Measurements from ENCODE around the gene MPZL3. TPM values are rescaled to one million over a fixed set of nuclear protein-coding genes. Genes with fewer than 3 reads are reported as not detected.

MPZL3 gene
- total RNA-seq, 4 donors from 2014 or later = 17.4 to 44.4 (median 32.4) TPM

- H3K27ac ChIP-seq = peak within 1 kb of the TSS in 3 of 4 donors; percentile 12 to 58 (median 35)
- TF ChIP-seq POLR2A (IDR thresholded peaks at IDR 0.05) (peak in 2 of 4 donors; percentile 28 to 70), CTCF (IDR thresholded peaks at IDR 0.05) (no peak)
- no peaks in the 10 kb centered on the region for H3K9me3 ChIP-seq
- H3K36me3 ChIP-seq = peaks cover 0 to 12% (median 0%) of the 10 kb centered on the region in 3 donors
- H3K4me3 ChIP-seq = peak within 1 kb of the TSS in 3 of 4 donors; percentile 8 to 40 (median 22)
- DNase-seq = no peak
- H3K27me3 ChIP-seq = peaks cover 0 to 14% (median 0%) of the 10 kb centered on the region in 4 donors
- WGBS, 2 donors = 56 to 58% methylated on average over 6 of the region's 6 CpGs
- intact Hi-C loops (cut with DNase I) = no loop called here
- H3K4me1 ChIP-seq = no peaks in the 10 kb centered on the region
Measured at GRCh38 chr11:118224511-118225188, 27.5 kb downstream of the MPZL3 start, which contains the start of gene JAML. Gene JAML, minus strand, starts transcription at chr11:118225011. Its CDS starts 10,145 bp downstream, at chr11:118214866.

GRCh38 chr11:118223992-118224391, 28.2 kb downstream of the MPZL3 start:
- Histone ChIP-seq H3K36me3 (peaks cover 0 to 12% (median 0%) of the 10 kb centered on the region in 3 donors), H3K27me3 (peaks cover 0 to 17% (median 0%) of the 10 kb centered on the region in 4 donors), H3K27ac (peak overlapping the region in 3 of 4 donors; percentile 9 to 58 (median 12)), H3K9me3 (no peaks in the 10 kb centered on the region), H3K4me3 (peak overlapping the region in 3 of 4 donors; percentile 8 to 40 (median 22)), H3K4me1 (no peaks in the 10 kb centered on the region)
- 83 to 84% methylated on average over 6 of the region's 6 CpGs for WGBS, 2 donors
- TF ChIP-seq POLR2A (IDR thresholded peaks at IDR 0.05) = peak in 1 of 4 donors; percentile 7
- no peak for TF ChIP-seq CTCF (IDR thresholded peaks at IDR 0.05)
- no peak for DNase-seq
- intact Hi-C loops (cut with DNase I) = no loop called here

- H3K36me3 ChIP-seq = peaks cover 0 to 12% (median 0%) of the 10 kb centered on the region in 3 donors
- no peak for DNase-seq
- no peaks in the 10 kb centered on the region for H3K4me1 ChIP-seq
- peak overlapping the region in 3 of 4 donors; percentile 8 to 40 (median 22) for H3K4me3 ChIP-seq
- H3K27me3 ChIP-seq = peaks cover 0 to 17% (median 0%) of the 10 kb centered on the region in 4 donors
- TF ChIP-seq POLR2A (IDR thresholded peaks at IDR 0.05) (no peak), CTCF (IDR thresholded peaks at IDR 0.05) (no peak)
- H3K9me3 ChIP-seq = no peaks in the 10 kb centered on the region
- WGBS, 2 donors = 66 to 75% methylated on average over 2 of the region's 2 CpGs
- H3K27ac ChIP-seq = peak overlapping the region in 3 of 4 donors; percentile 9 to 58 (median 12)
- intact Hi-C loops (cut with DNase I) = no loop called here
Measured at GRCh38 chr11:118223570-118223969, 28.6 kb downstream of the MPZL3 start.

GRCh38 chr11:118222437-118222836, 29.7 kb downstream of the MPZL3 start:
- no peak for TF ChIP-seq POLR2A (IDR thresholded peaks at IDR 0.05)
- TF ChIP-seq CTCF (IDR thresholded peaks at IDR 0.05) = no peak
- no peak overlapping the region for H3K4me3 ChIP-seq

GRCh38 chr11:118221419-118221818, 30.7 kb downstream of the MPZL3 start:
- TF ChIP-seq POLR2A (IDR thresholded peaks at IDR 0.05) = no peak
- TF ChIP-seq CTCF (IDR thresholded peaks at IDR 0.05) = no peak
- Histone ChIP-seq H3K27me3 (peaks cover 0 to 17% (median 0%) of the 10 kb centered on the region in 4 donors), H3K4me3 (no peak overlapping the region), H3K4me1 (peaks cover 0 to under 1% (median 0%) of the 10 kb centered on the region in 3 donors), H3K36me3 (peaks cover 0 to under 1% (median 0%) of the 10 kb centered on the region in 3 donors), H3K27ac (no peak overlapping the region), H3K9me3 (no peaks in the 10 kb centered on the region)
- 72 to 87% methylated on average over 3 to 5 of the region's 5 CpGs for WGBS, 2 donors
- DNase-seq = no peak
- intact Hi-C loops (cut with DNase I) = no loop called here

More at GRCh38 chr11:118222437-118222836, 29.7 kb downstream of the MPZL3 start:
- 48 to 63% methylated on average over 4 of the region's 4 CpGs for WGBS, 2 donors
- Histone ChIP-seq H3K27me3 (peaks cover 0 to 17% (median 0%) of the 10 kb centered on the region in 4 donors), H3K36me3 (peaks cover 0 to 9% (median 0%) of the 10 kb centered on the region in 3 donors), H3K4me1 (no peaks in the 10 kb centered on the region), H3K9me3 (no peaks in the 10 kb centered on the region), H3K27ac (no peak overlapping the region)
- intact Hi-C loops (cut with DNase I) = no loop called here
- DNase-seq = no peak

All from esophagus squamous epithelium (tissue), 5 donors.